H9 (cell line): ENCODE results near the gene SCO2. TPM values are rescaled to one million over a fixed set of nuclear protein-coding genes. Genes with fewer than 3 reads are reported as not detected.

Experiments used
- DNase-seq: peaks from one replicate; pipeline ENCODE4 v3.0.0-alpha.2; 2017
- H2AFZ ChIP-seq: one replicate; pipeline ENCODE4 v1.6.1; 2013; ENCODE audit warnings: mild to moderate bottlenecking, low read length, control low read depth, moderate library complexity
- H2AK5ac ChIP-seq: 2 replicates; pipeline ENCODE4 v1.6.1; 2013; ENCODE audit warnings: low read length, control low read depth, mixed read lengths; ENCODE audit not compliant: insufficient read length
- H2BK120ac ChIP-seq: one replicate; pipeline ENCODE4 v1.6.1; 2013; ENCODE audit warnings: low read depth, mild to moderate bottlenecking, low read length, control low read depth, inconsistent platforms; ENCODE audit not compliant: poor library complexity, severe bottlenecking
- H2BK12ac ChIP-seq: 2 replicates; pipeline ENCODE4 v1.6.1; 2013; ENCODE audit warnings: low read length, control low read depth, mixed read lengths, low read depth; ENCODE audit not compliant: insufficient read length
- H2BK15ac ChIP-seq: 2 replicates; pipeline ENCODE4 v1.6.1; 2013; ENCODE audit warnings: low read depth, low read length, control low read depth
- H2BK20ac ChIP-seq: one replicate; pipeline ENCODE4 v1.6.1; 2013; ENCODE audit warnings: low read depth, mild to moderate bottlenecking, low read length, control low read depth, inconsistent platforms; ENCODE audit not compliant: poor library complexity, severe bottlenecking
- H2BK5ac ChIP-seq: 2 replicates; pipeline ENCODE4 v1.6.1; 2013; ENCODE audit warnings: low read length, control low read depth, mixed read lengths; ENCODE audit not compliant: insufficient read length
- H3K14ac ChIP-seq: 2 replicates; pipeline ENCODE4 v1.6.1; 2013; ENCODE audit warnings: low read length, control low read depth; ENCODE audit not compliant: insufficient read depth
- H3K18ac ChIP-seq: 2 replicates; pipeline ENCODE4 v1.6.1; 2013; ENCODE audit warnings: low read depth, mild to moderate bottlenecking, mixed read lengths, low read length, control low read depth; ENCODE audit not compliant: insufficient read length
- H3K23ac ChIP-seq: 2 replicates; pipeline ENCODE4 v1.6.1; 2013; ENCODE audit warnings: low read length, control low read depth, mixed read lengths, low read depth; ENCODE audit not compliant: insufficient read length
- H3K23me2 ChIP-seq: 2 replicates; pipeline ENCODE4 v1.6.1; 2013; ENCODE audit warnings: low read depth, mild to moderate bottlenecking, mixed read lengths, low read length, control low read depth; ENCODE audit not compliant: insufficient read length, poor library complexity, severe bottlenecking
- H3K27ac ChIP-seq: 2 replicates; pipeline ENCODE4 v1.5.1; 2013; ENCODE audit warnings: low read length, control low read depth, mixed read lengths, low read depth; ENCODE audit not compliant: insufficient read length
- H3K27me3 ChIP-seq: 2 replicates; pipeline ENCODE4 v1.6.1; 2013; ENCODE audit warnings: low read length, control low read depth, inconsistent platforms; ENCODE audit not compliant: insufficient read depth
- H3K4ac ChIP-seq: 2 replicates; pipeline ENCODE4 v1.6.1; 2013; ENCODE audit warnings: low read depth, mild to moderate bottlenecking, control low read depth, inconsistent platforms, low read length, moderate library complexity
- H3K4me1 ChIP-seq: 2 replicates; pipeline ENCODE4 v1.6.1; 2013; ENCODE audit warnings: low read length, control low read depth, inconsistent platforms; ENCODE audit not compliant: insufficient read depth
- H3K4me2 ChIP-seq: 2 replicates; pipeline ENCODE4 v1.6.1; 2013; ENCODE audit warnings: low read length, control low read depth, mixed read lengths; ENCODE audit not compliant: insufficient read length, insufficient read depth
- H3K56ac ChIP-seq: 2 replicates; pipeline ENCODE4 v1.6.1; 2013; ENCODE audit warnings: low read depth, mild to moderate bottlenecking, mixed read lengths, low read length, control low read depth; ENCODE audit not compliant: insufficient read length
- H3K79me1 ChIP-seq: 2 replicates; pipeline ENCODE4 v1.6.1; 2013; ENCODE audit warnings: low read depth, mild to moderate bottlenecking, moderate library complexity, low read length, control low read depth, inconsistent platforms; ENCODE audit not compliant: insufficient read depth, poor library complexity, severe bottlenecking
- H3K79me2 ChIP-seq: 2 replicates; pipeline ENCODE4 v1.6.1; 2013; ENCODE audit warnings: low read length, control low read depth, inconsistent platforms; ENCODE audit not compliant: insufficient read depth
- H3K9ac ChIP-seq: 2 replicates; pipeline ENCODE4 v1.6.1; 2013; ENCODE audit warnings: low read length, control low read depth, mixed read lengths; ENCODE audit not compliant: insufficient read length; ENCODE audit errors: extremely low read depth
- H3K9me3 ChIP-seq: one replicate; pipeline ENCODE4 v1.6.1; 2013; ENCODE audit warnings: low read depth, low read length, inconsistent platforms; ENCODE audit not compliant: control insufficient read depth
- H3T11ph ChIP-seq: one replicate; pipeline ENCODE4 v1.6.1; 2013; ENCODE audit warnings: mild to moderate bottlenecking, low read length, control low read depth, inconsistent platforms
- H4K20me1 ChIP-seq: one replicate; pipeline ENCODE4 v1.6.1; 2013; ENCODE audit not compliant: control insufficient read depth, insufficient read length, insufficient read depth
- H4K5ac ChIP-seq: 2 replicates; pipeline ENCODE4 v1.6.1; 2013; ENCODE audit warnings: low read depth, mild to moderate bottlenecking, mixed read lengths, low read length, control low read depth; ENCODE audit not compliant: insufficient read length
- H4K8ac ChIP-seq: replicated peaks from 2 replicates; pipeline ENCODE4 v1.6.1; 2013; ENCODE audit warnings: low read length, control low read depth, mixed read lengths, low read depth; ENCODE audit not compliant: insufficient read length
- H4K91ac ChIP-seq: 2 replicates; pipeline ENCODE4 v1.6.1; 2013; ENCODE audit warnings: low read depth, mild to moderate bottlenecking, moderate library complexity, mixed read lengths, low read length, control low read depth; ENCODE audit not compliant: insufficient read length
- H3K27ac Mint-ChIP-seq, 3 experiments: 2 replicates in 2 of 3; 3 replicates in 1 of 3; pipeline ENCODE4 v1.8.0; 2020 to 2021; ENCODE audit warnings: mixed read lengths in 3 of 3, mild to moderate bottlenecking in 1 of 3, moderate library complexity in 1 of 3
- H3K27me3 Mint-ChIP-seq: 2 replicates; pipeline ENCODE4 v1.8.0; 2021; ENCODE audit warnings: low read depth, mild to moderate bottlenecking, moderate library complexity, mixed read lengths
- H3K36me3 Mint-ChIP-seq, 3 experiments: 2 replicates in 2 of 3; 3 replicates in 1 of 3; pipeline ENCODE4 v1.8.0; 2020 to 2021; ENCODE audit warnings: low read depth in 3 of 3, mixed read lengths in 3 of 3; ENCODE audit not compliant: insufficient read depth in 1 of 3
- H3K4me1 Mint-ChIP-seq, 2 experiments: 2 replicates each; pipeline ENCODE4 v1.8.0; 2020; ENCODE audit warnings: mixed read lengths in 2 of 2
- H3K4me3 Mint-ChIP-seq, 2 experiments: 2 replicates in 1 of 2; 3 replicates in 1 of 2; pipeline ENCODE4 v1.8.0; 2020 to 2021; ENCODE audit warnings: mild to moderate bottlenecking in 2 of 2, mixed read lengths in 2 of 2, moderate library complexity in 1 of 2
- H3K9me3 Mint-ChIP-seq, 2 experiments: 2 replicates in 1 of 2; 3 replicates in 1 of 2; pipeline ENCODE4 v1.8.0; 2020; ENCODE audit warnings: mild to moderate bottlenecking in 2 of 2, mixed read lengths in 2 of 2, moderate library complexity in 1 of 2
- CTCF ChIP-seq: fragments of 200-600 bp; sonication (generic); conservative IDR thresholded peaks from 3 replicates; pipeline ENCODE4 v1.8.0; 2021; ENCODE audit warnings: antibody characterized with exemption, mild to moderate bottlenecking
- WGBS: extraction: QIAGEN DNeasy Blood & Tissue Kit; methylation state at CpG from one replicate; pipeline ENCODE4 v1.1.7; 2013; ENCODE audit warnings: missing lambda C conversion rate, low lambda C conversion rate, mixed read lengths; ENCODE audit not compliant: insufficient read length; ENCODE audit errors: extremely low coverage; 5-methylcytosine and 5-hydroxymethylcytosine counted together
- total RNA-seq: library from RNA; stranded (reverse); gene quantifications from 2 replicates; pipeline ENCODE4 v1.2.1, GENCODE V29; 2021

SCO2 gene
- total RNA-seq, 1 experiment from 2014 or later, result 3.3 TPM

GRCh38 chr22:50529416-50529896, 4.1 kb upstream of the SCO2 start:
- H3K27me3 ChIP-seq, result peaks cover 37% of the 10 kb centered on the region; the same call in 1 of the 2 replicates
- no peak for TF ChIP-seq CTCF

More at GRCh38 chr22:50529416-50529896, 4.1 kb upstream of the SCO2 start:
- Mint-ChIP-seq H3K4me1 (peaks cover 18 to 23% of the 10 kb centered on the region in 2 experiments), H3K9me3 (no peaks in the 10 kb centered on the region; a peak in 1 of 5 replicates), H3K27ac (no peak overlapping the region), H3K36me3 (peaks cover 0 to 3% (median 3%) of the 10 kb centered on the region in 3 experiments; a peak in 3 of 7 replicates), H3K4me3 (peak overlapping the region in 1 of 2 experiments; percentile 60; a peak in 1 of 5 replicates), H3K27me3 (peaks cover 74% of the 10 kb centered on the region)
- no peak overlapping the region for H2BK15ac ChIP-seq
- no peak overlapping the region for H4K91ac ChIP-seq
- no peak overlapping the region for H2AK5ac ChIP-seq
- peaks cover 21% of the 10 kb centered on the region for H3K23me2 ChIP-seq
- H2AFZ ChIP-seq, result no peak overlapping the region
- no peaks in the 10 kb centered on the region for H3K79me1 ChIP-seq
- WGBS, result no CpG with 5 or more reads among the region's 50 CpGs
- H3K4me1 ChIP-seq, result peaks cover 1% of the 10 kb centered on the region; the same call in 1 of the 2 replicates
- no peaks in the 10 kb centered on the region for H4K20me1 ChIP-seq
- H3K23ac ChIP-seq, result no peak overlapping the region
- no peak overlapping the region for H3K27ac ChIP-seq
- H3K4me2 ChIP-seq, result no peak overlapping the region
- H3T11ph ChIP-seq, result no peak overlapping the region
- no peak overlapping the region for H2BK20ac ChIP-seq
- H3K79me2 ChIP-seq, result no peaks in the 10 kb centered on the region
- no peak overlapping the region for H3K56ac ChIP-seq
- H3K18ac ChIP-seq, result no peak overlapping the region
- H3K9ac ChIP-seq, result no peak overlapping the region
- no peak overlapping the region for H2BK12ac ChIP-seq
- no peak for DNase-seq
- H3K14ac ChIP-seq, result no peak overlapping the region
- H2BK120ac ChIP-seq, result no peak overlapping the region
- no peak overlapping the region for H3K4ac ChIP-seq
- no peak overlapping the region for H4K5ac ChIP-seq
- H3K9me3 ChIP-seq, result no peaks in the 10 kb centered on the region
- H4K8ac ChIP-seq, result no peak overlapping the region
- no peak overlapping the region for H2BK5ac ChIP-seq
